Mammary epithelial cell (primary cell): ENCODE measurements around the gene MRPL40.

ENCODE experiments used
- CTCF ChIP-seq, 2 donors: IDR thresholded peaks in 1 of 2; conservative IDR thresholded peaks in 1 of 2; 2 replicates each; pipeline ENCODE4 v1.5.1; 2011 to 2012; ENCODE audit warnings: inconsistent platforms in 2 of 2, low read length in 2 of 2, mild to moderate bottlenecking in 2 of 2, control low read depth in 1 of 2, low read depth in 1 of 2; ENCODE audit not compliant: insufficient read depth in 1 of 2; ENCODE audit errors: extremely low read depth in 1 of 2
- EZH2 ChIP-seq: IDR thresholded peaks from 2 replicates; pipeline ENCODE4 v1.6.1; 2012; ENCODE audit warnings: low read length, inconsistent platforms, borderline replicate concordance

- TF ChIP-seq CTCF (conservative IDR thresholded peaks at IDR 0.05 in 1 of 2, IDR thresholded peaks at IDR 0.05 in 1 of 2; ENCODE audit: extremely low read depth in 1 of 2, insufficient read depth in 1 of 2, low read depth in 1 of 2, low read length in 2 of 2) (no peak), EZH2 (no peak)
Measured at GRCh38 chr22:19434401-19434800, 2.1 kb downstream of the MRPL40 start.
